Immature natural killer cell (primary cell): ENCODE measurements around the gene UBE4B. TPM values are rescaled to one million over a fixed set of nuclear protein-coding genes. Genes with fewer than 3 reads are reported as not detected.
"Not testable (repeated sequence)": the region's sequence is repeated elsewhere in the genome, so short reads cannot be mapped to it uniquely, and the experiment has no call there.

ENCODE experiments used
- DNase-seq, 3 donors: peaks; one replicate each; pipeline ENCODE4 v3.0.0; 2022; ENCODE audit warnings: mixed read lengths in 1 of 3
- H3K27ac Mint-ChIP-seq, 6 donors: one replicate each; pipeline ENCODE4 v1.8.0; 2020; ENCODE audit warnings: mixed read lengths in 6 of 6, mild to moderate bottlenecking in 5 of 6, inconsistent platforms in 4 of 6, moderate library complexity in 3 of 6
- H3K27me3 Mint-ChIP-seq, 3 donors: one replicate each; pipeline ENCODE4 v1.8.0; 2020 to 2021; ENCODE audit warnings: low read depth in 3 of 3, mild to moderate bottlenecking in 3 of 3, mixed read lengths in 3 of 3, moderate library complexity in 3 of 3, inconsistent platforms in 1 of 3
- H3K36me3 Mint-ChIP-seq, 3 donors: one replicate each; pipeline ENCODE4 v1.8.0; 2020; ENCODE audit warnings: mixed read lengths in 3 of 3, inconsistent platforms in 2 of 3, mild to moderate bottlenecking in 2 of 3
- H3K4me1 Mint-ChIP-seq, 2 donors: one replicate each; pipeline ENCODE4 v1.8.0; 2020; ENCODE audit warnings: inconsistent platforms in 2 of 2, mild to moderate bottlenecking in 2 of 2, mixed read lengths in 2 of 2, moderate library complexity in 1 of 2
- H3K4me3 Mint-ChIP-seq, 5 donors: one replicate each; pipeline ENCODE4 v1.8.0; 2020; ENCODE audit warnings: mild to moderate bottlenecking in 5 of 5, mixed read lengths in 5 of 5, inconsistent platforms in 3 of 5, moderate library complexity in 3 of 5
- H3K9me3 Mint-ChIP-seq, 6 donors: one replicate each; pipeline ENCODE4 v1.8.0; 2020; ENCODE audit warnings: mild to moderate bottlenecking in 6 of 6, mixed read lengths in 6 of 6, inconsistent platforms in 4 of 6, moderate library complexity in 3 of 6
- polyA plus RNA-seq, 3 donors: library from polyadenylated mRNA; unstranded; fragments of 300-500 nt; fragmentation: Illumina TruSeq; gene quantifications; one replicate each; pipeline ENCODE4 v1.2.3, GENCODE V29; 2021

The UBE4B gene
- polyA plus RNA-seq, 3 donors from 2014 or later: 3.7 to 10.3 (median 7.6) TPM

- peaks cover 8 to 12% (median 8%) of the 10 kb centered on the region in 3 donors for H3K27me3 Mint-ChIP-seq
- no peaks in the 10 kb centered on the region for H3K36me3 Mint-ChIP-seq
- H3K4me1 Mint-ChIP-seq: peaks cover 29 to 31% of the 10 kb centered on the region in 2 donors
- peak overlapping the region; percentile 50 to 87 (median 70) for H3K4me3 Mint-ChIP-seq
- DNase-seq: peak in 1 of 3 donors; percentile 5
- no peaks in the 10 kb centered on the region for H3K9me3 Mint-ChIP-seq
- peak overlapping the region; percentile 12 to 73 (median 50) for H3K27ac Mint-ChIP-seq
These were observed 178.4 kb downstream of the UBE4B start for GRCh38 chr1:10210841-10211804.

- DNase-seq: no peak
- no peaks in the 10 kb centered on the region for H3K36me3 Mint-ChIP-seq
- peak overlapping the region; percentile 50 to 87 (median 70) for H3K4me3 Mint-ChIP-seq
- H3K9me3 Mint-ChIP-seq: no peaks in the 10 kb centered on the region
- peaks cover 6 to 11% (median 8%) of the 10 kb centered on the region in 3 donors for H3K27me3 Mint-ChIP-seq
- H3K27ac Mint-ChIP-seq: peak overlapping the region; percentile 1 to 67 (median 30)
- peaks cover 34 to 39% of the 10 kb centered on the region in 2 donors for H3K4me1 Mint-ChIP-seq
These were observed 179.2 kb downstream of the UBE4B start for GRCh38 chr1:10211805-10212410.

- no peak for DNase-seq
- Mint-ChIP-seq H3K4me3 (peak overlapping the region; percentile 50 to 87 (median 70)), H3K27ac (peak overlapping the region in 4 of 6 donors; percentile 12 to 65 (median 30)), H3K9me3 (no peaks in the 10 kb centered on the region), H3K4me1 (peaks cover 35 to 39% of the 10 kb centered on the region in 2 donors), H3K27me3 (peaks cover 6 to 11% (median 8%) of the 10 kb centered on the region in 3 donors), H3K36me3 (no peaks in the 10 kb centered on the region)
These were observed 179.7 kb downstream of the UBE4B start for GRCh38 chr1:10212476-10212875.

- peak overlapping the region in 2 of 6 donors; percentile 3 to 13 for H3K27ac Mint-ChIP-seq
These were observed 180.5 kb downstream of the UBE4B start for GRCh38 chr1:10213186-10213705.

GRCh38 chr1:10216090-10216749, 183.5 kb downstream of the UBE4B start:
- Mint-ChIP-seq H3K4me3 (peak overlapping the region; percentile 17 to 60 (median 49)), H3K36me3 (no peaks in the 10 kb centered on the region)

More at GRCh38 chr1:10213186-10213705, 180.5 kb downstream of the UBE4B start:
- peaks cover 39 to 41% of the 10 kb centered on the region in 2 donors for H3K4me1 Mint-ChIP-seq
- H3K36me3 Mint-ChIP-seq: no peaks in the 10 kb centered on the region
- no peak overlapping the region for H3K4me3 Mint-ChIP-seq
- peaks cover 6 to 11% (median 8%) of the 10 kb centered on the region in 3 donors for H3K27me3 Mint-ChIP-seq
- no peaks in the 10 kb centered on the region for H3K9me3 Mint-ChIP-seq
- no peak for DNase-seq

GRCh38 chr1:10217748-10218441, 185.1 kb downstream of the UBE4B start:
- DNase-seq: no peak
- H3K27ac Mint-ChIP-seq: peak overlapping the region in 2 of 6 donors; percentile 2 to 32
- no peaks in the 10 kb centered on the region for H3K36me3 Mint-ChIP-seq
- peaks cover 15 to 24% of the 10 kb centered on the region in 2 donors for H3K4me1 Mint-ChIP-seq
- H3K4me3 Mint-ChIP-seq: no peak overlapping the region
- H3K9me3 Mint-ChIP-seq: no peaks in the 10 kb centered on the region
- peaks cover 0 to 2% (median 0%) of the 10 kb centered on the region in 3 donors for H3K27me3 Mint-ChIP-seq

More at GRCh38 chr1:10216090-10216749, 183.5 kb downstream of the UBE4B start:
- DNase-seq: no peak
- Mint-ChIP-seq H3K27ac (peak overlapping the region; percentile 5 to 56 (median 32)), H3K9me3 (no peaks in the 10 kb centered on the region), H3K4me1 (peaks cover 27 to 33% of the 10 kb centered on the region in 2 donors), H3K27me3 (peaks cover 4 to 8% (median 6%) of the 10 kb centered on the region in 3 donors)

GRCh38 chr1:10220200-10220599, 187.4 kb downstream of the UBE4B start:
- no peak for DNase-seq
- H3K4me3 Mint-ChIP-seq: no peak overlapping the region
- no peaks in the 10 kb centered on the region for H3K36me3 Mint-ChIP-seq
- no peaks in the 10 kb centered on the region for H3K9me3 Mint-ChIP-seq
- no peak overlapping the region for H3K27ac Mint-ChIP-seq
- H3K4me1 Mint-ChIP-seq: peaks cover 15 to 22% of the 10 kb centered on the region in 2 donors
- H3K27me3 Mint-ChIP-seq: peaks cover 0 to 2% (median 0%) of the 10 kb centered on the region in 3 donors

GRCh38 chr1:10220657-10221056, 187.9 kb downstream of the UBE4B start:
- DNase-seq, H3K9me3 Mint-ChIP-seq, H3K36me3 Mint-ChIP-seq, H3K4me3 Mint-ChIP-seq, H3K27ac Mint-ChIP-seq, H3K27me3 Mint-ChIP-seq: not testable (repeated sequence)
- peaks cover 12 to 19% of the 10 kb centered on the region in 2 donors for H3K4me1 Mint-ChIP-seq

GRCh38 chr1:10225573-10225972, 192.8 kb downstream of the UBE4B start:
- no peak overlapping the region for H3K4me3 Mint-ChIP-seq
- DNase-seq: no peak
- H3K27ac Mint-ChIP-seq: peak overlapping the region in 2 of 6 donors; percentile 4 to 6
- no peaks in the 10 kb centered on the region for H3K9me3 Mint-ChIP-seq
- H3K36me3 Mint-ChIP-seq: no peaks in the 10 kb centered on the region
- peaks cover 0 to 5% of the 10 kb centered on the region in 2 donors for H3K4me1 Mint-ChIP-seq
- peaks cover 2 to 5% (median 3%) of the 10 kb centered on the region in 3 donors for H3K27me3 Mint-ChIP-seq

GRCh38 chr1:10228528-10228927, 195.8 kb downstream of the UBE4B start:
- Mint-ChIP-seq H3K27ac (no peak overlapping the region), H3K9me3 (no peaks in the 10 kb centered on the region), H3K4me1 (peaks cover 0 to 3% of the 10 kb centered on the region in 2 donors), H3K27me3 (peaks cover 0 to 5% (median 3%) of the 10 kb centered on the region in 3 donors), H3K36me3 (no peaks in the 10 kb centered on the region), H3K4me3 (no peak overlapping the region)
- DNase-seq: no peak

- H3K9me3 Mint-ChIP-seq: no peaks in the 10 kb centered on the region
- H3K27me3 Mint-ChIP-seq: peaks cover 0 to 5% (median 3%) of the 10 kb centered on the region in 3 donors
- peaks cover 0 to 3% of the 10 kb centered on the region in 2 donors for H3K4me1 Mint-ChIP-seq
These were observed 197.1 kb downstream of the UBE4B start for GRCh38 chr1:10229903-10230302.

More at GRCh38 chr1:10229903-10230302, 197.1 kb downstream of the UBE4B start:
- no peak overlapping the region for H3K4me3 Mint-ChIP-seq
- H3K27ac Mint-ChIP-seq: peak overlapping the region in 1 of 6 donors; percentile 45
- no peaks in the 10 kb centered on the region for H3K36me3 Mint-ChIP-seq
- DNase-seq: no peak
